B cell (primary cell): ENCODE data around the gene FAM53B. TPM values are rescaled to one million over a fixed set of nuclear protein-coding genes. Genes with fewer than 3 reads are reported as not detected.
A peak's percentile ranks its signal among the peaks of the same experiment; 100 is the strongest.

Experiments
- ATAC-seq: fragments of 200-7000 bp; cut with Tn5 transposase; one replicate; pipeline ENCODE4 v1.10.0; 2021; ENCODE audit warnings: low read depth, mild to moderate bottlenecking, moderate number of reproducible peaks, moderate library complexity
- CTCF ChIA-PET: fragments of 350-600 bp; sonication (Branson Sonifier 250); formaldehyde crosslinking; loops from one replicate; lab custom pipeline; 2021; ENCODE audit warnings: antibody characterized with exemption, inconsistent platforms; lab: Charles Lee
- POLR2A ChIA-PET: fragments of 350-600 bp; sonication (Branson Sonifier 250); formaldehyde crosslinking; loops from one replicate; lab custom pipeline; 2021; ENCODE audit warnings: antibody characterized with exemption; lab: Charles Lee
- DNase-seq: peaks from one replicate; pipeline ENCODE4 v3.0.0; 2013
- H2AFZ ChIP-seq: 2 replicates; pipeline ENCODE4 v1.6.1; 2012; ENCODE audit warnings: mild to moderate bottlenecking, low read depth, low read length; ENCODE audit not compliant: insufficient read depth, poor library complexity, severe bottlenecking
- H3K27ac ChIP-seq, 2 donors: 1 replicate in 1 of 2; 2 replicates in 1 of 2; pipeline ENCODE4 v1.5.1; 2012 to 2013; ENCODE audit warnings: low read length in 2 of 2, mild to moderate bottlenecking in 2 of 2, moderate library complexity in 1 of 2
- H3K27me3 ChIP-seq, 4 experiments: fragments of 200-600 bp in 1 of 4; sonication (generic) in 1 of 4; replicated peaks in 1 of 4; 1 replicate in 2 of 4; 2 replicates in 2 of 4; pipeline versions ENCODE4 v1.6.1 to v1.7.0; 2013 to 2016; ENCODE audit warnings: low read length in 3 of 4, mild to moderate bottlenecking in 2 of 4, mixed read lengths in 1 of 4, moderate library complexity in 1 of 4; ENCODE audit not compliant: insufficient read depth in 4 of 4, control insufficient read depth in 3 of 4; ENCODE audit errors: control extremely low read depth in 1 of 4
- H3K36me3 ChIP-seq, 2 experiments: replicated peaks in 1 of 2; 1 replicate in 1 of 2; 2 replicates in 1 of 2; pipeline versions ENCODE4 v1.6.1 to v1.7.1; 2013; ENCODE audit warnings: low read length in 1 of 2; ENCODE audit not compliant: insufficient read depth in 2 of 2, control insufficient read depth in 1 of 2; ENCODE audit errors: control extremely low read depth in 1 of 2, extremely low read depth in 1 of 2
- H3K4me1 ChIP-seq, 2 donors: fragments of 200-600 bp in 1 of 2; sonication (generic) in 1 of 2; 1 replicate in 1 of 2; 2 replicates in 1 of 2; pipeline versions ENCODE4 v1.5.1 to v1.6.1; 2013 to 2017; ENCODE audit warnings: low read length in 2 of 2; ENCODE audit not compliant: control insufficient read depth in 2 of 2, insufficient read depth in 2 of 2
- H3K4me2 ChIP-seq: replicated peaks from 2 replicates; pipeline ENCODE3; 2012; ENCODE audit warnings: mild to moderate bottlenecking, low read depth, low read length; ENCODE audit not compliant: poor library complexity, severe bottlenecking
- H3K4me3 ChIP-seq, 5 experiments: fragments of 200-600 bp in 1 of 5; sonication (generic) in 1 of 5; 1 replicate in 3 of 5; 2 replicates in 2 of 5; pipeline versions ENCODE4 v1.5.1 to v1.7.0; 2011 to 2016; ENCODE audit warnings: low read length in 4 of 5, mild to moderate bottlenecking in 4 of 5, low read depth in 2 of 5, control low read depth in 1 of 5, moderate library complexity in 1 of 5; ENCODE audit not compliant: insufficient read depth in 1 of 5; ENCODE audit errors: control extremely low read depth in 1 of 5, extremely low read depth in 1 of 5
- H3K79me2 ChIP-seq: fragments of 200-600 bp; sonication (generic); one replicate; pipeline ENCODE4 v1.6.0; 2016; ENCODE audit warnings: low read length; ENCODE audit not compliant: control insufficient read depth, insufficient read depth
- H3K9ac ChIP-seq: fragments of 200-600 bp; sonication (generic); 2 replicates; pipeline ENCODE4 v1.6.1; 2017; ENCODE audit warnings: mild to moderate bottlenecking, low read length, moderate library complexity
- H3K9me3 ChIP-seq, 3 donors: one replicate each; pipeline versions ENCODE4 v1.6.1 to v1.7.1; 2013; ENCODE audit warnings: low read length in 2 of 3; ENCODE audit not compliant: control insufficient read depth in 2 of 3, insufficient read depth in 1 of 3; ENCODE audit errors: control extremely low read depth in 1 of 3
- H4K20me1 ChIP-seq: 2 replicates; pipeline ENCODE4 v1.6.0; 2012; ENCODE audit warnings: mild to moderate bottlenecking, low read length; ENCODE audit not compliant: insufficient read depth, control insufficient read depth, poor library complexity, severe bottlenecking
- H3K27ac Mint-ChIP-seq: one replicate; pipeline ENCODE4 v1.8.0; 2021; ENCODE audit warnings: mixed read lengths
- H3K27me3 Mint-ChIP-seq: one replicate; pipeline ENCODE4 v1.8.0; 2021; ENCODE audit warnings: mixed read lengths
- H3K4me1 Mint-ChIP-seq: one replicate; pipeline ENCODE4 v1.8.0; 2021; ENCODE audit warnings: mixed read lengths
- H3K4me3 Mint-ChIP-seq: one replicate; pipeline ENCODE4 v1.8.0; 2021; ENCODE audit warnings: mixed read lengths
- H3K9me3 Mint-ChIP-seq: one replicate; pipeline ENCODE4 v1.8.0; 2022; ENCODE audit warnings: mixed read lengths; ENCODE audit not compliant: insufficient read depth
- CTCF ChIP-seq: fragments of 200-600 bp; IDR thresholded peaks from one replicate; pipeline ENCODE4 v1.8.0; 2022; ENCODE audit warnings: antibody characterized with exemption, mild to moderate bottlenecking
- EZH2 ChIP-seq: IDR thresholded peaks from 2 replicates; pipeline ENCODE4 v1.6.1; 2012; ENCODE audit warnings: borderline replicate concordance, low read depth, mild to moderate bottlenecking, moderate library complexity, low read length; ENCODE audit not compliant: insufficient read depth, poor library complexity, severe bottlenecking
- WGBS: methylation state at CpG from one replicate; pipeline ENCODE4 v1.1.5; 2013; ENCODE audit warnings: missing lambda C conversion rate; ENCODE audit not compliant: insufficient coverage; 5-methylcytosine and 5-hydroxymethylcytosine counted together
- intact Hi-C: fragments of 100-400 bp; cut with micrococcal nuclease; formaldehyde crosslinking; loops from one replicate; pipeline ENCODE4 v1.10.0; 2022
- polyA plus RNA-seq: library from polyadenylated mRNA; depleted of rRNA; stranded (reverse); fragments of >200 nt; gene quantifications from 2 replicates; pipeline ENCODE4 v1.2.3, GENCODE V29; 2012
- total RNA-seq, 2 donors: library from RNA; stranded (reverse); fragments of 120-200 nt in 1 of 2; gene quantifications; 1 replicate in 1 of 2; 2 replicates in 1 of 2; pipeline versions ENCODE4 v1.2.3 to v1.2.4, GENCODE V29; 2013 to 2022

Gene FAM53B
- total and polyA plus RNA-seq, 2 donors (not counting 1 experiment from before 2014, with no cell fraction given) = 51.2 to 186 TPM

GRCh38 chr10:124593431-124593985 is 150.7 kb downstream of the FAM53B start:
- DNase-seq (no peak), ATAC-seq (no peak)
- no peaks in the 10 kb centered on the region for H3K9me3 Mint-ChIP-seq
- no peaks in the 10 kb centered on the region for H3K27me3 Mint-ChIP-seq
- Histone ChIP-seq H2AFZ (no peak overlapping the region), H3K4me3 (no peak overlapping the region), H3K9me3 (peaks cover 0 to 15% (median 0%) of the 10 kb centered on the region in 3 donors), H3K4me2 (no peak overlapping the region), H4K20me1 (no peaks in the 10 kb centered on the region), H3K9ac (no peak overlapping the region), H3K4me1 (peaks cover 53 to 64% of the 10 kb centered on the region in 2 donors), H3K79me2 (peaks cover 31% of the 10 kb centered on the region), H3K36me3 (no peaks in the 10 kb centered on the region), H3K27me3 (no peaks in the 10 kb centered on the region), H3K27ac (no peak overlapping the region)
- intact Hi-C loops = no loop called here
- ChIA-PET POLR2A (interaction anchor here (0.7 to 1.3 kb wide), 3 partner anchors 7 to 54 kb away, joined by 3 to 9 read pairs (median 4); no protein-coding TSS in a partner anchor), CTCF (interaction anchor here (1.2 kb wide), 3 partner anchors 12 to 147 kb away, joined by 3 to 4 read pairs (median 3); no protein-coding TSS in a partner anchor)
- no peak overlapping the region for H3K4me3 Mint-ChIP-seq
- 98% methylated on average over 15 of the region's 17 CpGs for WGBS
- H3K4me1 Mint-ChIP-seq = peaks cover 73% of the 10 kb centered on the region
- TF ChIP-seq EZH2 (no peak), CTCF (no peak)
- H3K27ac Mint-ChIP-seq = no peak overlapping the region

GRCh38 chr10:124592736-124593430 is 151.3 kb downstream of the FAM53B start:
- Histone ChIP-seq H3K4me3 (no peak overlapping the region), H3K79me2 (peaks cover 31% of the 10 kb centered on the region), H2AFZ (no peak overlapping the region), H3K4me1 (peaks cover 53 to 64% of the 10 kb centered on the region in 2 donors), H3K4me2 (peak overlapping the region; percentile 14), H3K27ac (no peak overlapping the region), H3K36me3 (no peaks in the 10 kb centered on the region), H3K9me3 (peaks cover 0 to 15% (median 0%) of the 10 kb centered on the region in 3 donors), H4K20me1 (no peaks in the 10 kb centered on the region), H3K9ac (no peak overlapping the region), H3K27me3 (no peaks in the 10 kb centered on the region)
- DNase-seq = no peak
- no peaks in the 10 kb centered on the region for H3K27me3 Mint-ChIP-seq
- CTCF ChIA-PET = interaction anchor here (0.8 to 1.6 kb wide), 2 partner anchors 26 to 148 kb away, joined by 3 to 6 read pairs; no protein-coding TSS in a partner anchor
- 95% methylated on average over 22 of the region's 26 CpGs for WGBS
- POLR2A ChIA-PET = interaction anchor here (0.9 to 1.3 kb wide), 3 partner anchors 8 to 27 kb away, joined by 3 to 4 read pairs (median 3); no protein-coding TSS in a partner anchor
- no peaks in the 10 kb centered on the region for H3K9me3 Mint-ChIP-seq
- H3K4me3 Mint-ChIP-seq = no peak overlapping the region
- no peak for ATAC-seq
- H3K4me1 Mint-ChIP-seq = peaks cover 73% of the 10 kb centered on the region
- TF ChIP-seq CTCF (no peak), EZH2 (no peak)
- H3K27ac Mint-ChIP-seq = no peak overlapping the region
- intact Hi-C loops = no loop called here
